HG03175 (cell line): ENCODE measurements around the gene ERICH2.
"Not testable (repeated sequence)": the region's sequence is repeated elsewhere in the genome, so short reads cannot be mapped to it uniquely, and the experiment has no call there.

ENCODE experiments used
- ATAC-seq: cut with Tn5 transposase; IDR thresholded peaks from one replicate; pipeline ENCODE4 v1.9.1; 2021; ENCODE audit warnings: mild to moderate bottlenecking, moderate library complexity; ENCODE audit not compliant: unreplicated experiment

The ERICH2 gene, protein sequence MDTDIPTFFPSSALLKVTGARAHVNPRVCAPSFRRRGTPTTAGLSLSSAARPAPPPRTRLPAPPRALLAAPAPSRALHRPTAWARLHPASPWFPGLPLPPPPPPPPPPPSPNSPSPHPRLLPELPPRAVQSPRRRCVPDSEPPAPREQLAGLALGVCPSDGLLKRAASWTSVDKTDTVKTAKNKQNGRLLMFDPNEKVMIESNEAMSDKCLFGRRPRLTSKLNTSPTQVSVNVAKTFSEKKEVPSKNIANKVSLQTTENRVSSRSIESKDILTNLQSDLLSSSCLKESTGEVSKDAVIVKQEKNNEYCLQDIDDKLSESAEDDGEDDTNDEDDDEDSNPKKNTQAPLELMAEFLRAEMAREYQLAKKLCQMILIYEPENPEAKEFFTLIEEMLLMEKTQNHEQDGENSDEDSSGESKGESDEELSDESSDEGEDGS

DNA sequence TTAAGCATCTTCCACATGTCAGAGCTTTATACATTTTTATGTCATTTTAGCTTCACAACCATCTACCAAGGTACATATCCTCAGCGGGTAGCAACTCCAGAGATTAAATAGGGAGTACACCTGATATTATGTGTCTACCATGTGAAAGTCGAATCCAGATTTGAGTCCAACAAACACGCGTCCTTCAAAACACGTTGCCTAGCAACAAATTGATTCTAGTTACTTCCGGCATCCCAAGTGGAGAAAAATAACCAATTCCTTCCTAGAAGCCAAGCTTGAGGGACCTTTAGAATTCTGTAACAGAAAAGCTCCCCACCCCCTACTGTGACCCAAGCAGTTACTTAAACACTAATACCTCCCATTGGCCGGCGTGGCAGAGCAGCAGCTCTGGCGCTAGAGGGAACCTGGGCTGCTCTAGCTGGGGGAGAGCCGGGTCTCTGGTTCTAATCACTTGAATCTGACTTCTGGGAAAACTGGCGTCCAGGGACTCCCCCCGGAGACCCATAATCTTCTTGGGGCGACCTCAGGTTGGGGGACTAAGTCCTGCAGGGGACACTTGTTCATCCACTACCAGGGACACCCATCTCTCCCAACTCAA is at the start of gene ERICH2:
Gene ERICH2 (plus strand): TSS at position 371 of the 598 bp plus-strand sequence. CDS start 304 bp downstream, outside the sequence.
- peak; percentile 72 for ATAC-seq

DNA sequence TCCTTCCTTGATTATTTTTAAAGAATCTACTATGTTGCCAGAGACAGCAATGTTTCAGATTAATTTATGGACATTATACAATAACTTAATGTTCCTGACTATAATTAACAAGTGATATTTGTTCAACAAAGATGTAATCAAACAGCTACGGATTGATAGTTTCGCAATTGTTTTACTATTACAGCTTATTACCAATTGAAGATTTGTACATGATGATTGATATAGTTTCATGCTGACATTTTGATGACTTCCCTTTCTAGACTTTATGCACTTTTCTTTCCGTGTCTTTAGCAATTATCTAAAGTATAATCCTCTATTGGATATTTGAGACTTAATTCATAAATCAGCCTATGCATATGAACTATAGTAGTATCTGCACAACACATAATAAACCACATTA is 48.5 kb upstream of the ERICH2 start:
- ATAC-seq: no peak

DNA sequence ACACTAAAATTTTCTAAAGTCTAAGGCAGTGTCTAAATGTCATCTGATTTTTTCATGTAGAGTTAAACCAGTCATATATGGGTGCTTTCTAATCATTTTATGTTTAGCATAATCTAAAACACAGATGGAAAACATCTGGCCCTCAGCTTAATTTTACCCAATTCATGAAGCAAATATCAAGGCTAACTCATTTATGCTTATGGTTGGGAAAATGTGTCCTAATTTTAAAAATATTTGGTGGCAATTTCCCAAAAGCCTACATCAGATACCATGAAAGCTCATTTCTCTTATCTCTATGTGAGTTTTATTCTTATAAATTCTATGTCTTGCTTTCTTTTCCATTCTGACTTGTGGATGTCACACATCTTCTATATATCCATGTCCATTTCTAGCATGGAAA is 47.9 kb upstream of the ERICH2 start:
- no peak for ATAC-seq

DNA sequence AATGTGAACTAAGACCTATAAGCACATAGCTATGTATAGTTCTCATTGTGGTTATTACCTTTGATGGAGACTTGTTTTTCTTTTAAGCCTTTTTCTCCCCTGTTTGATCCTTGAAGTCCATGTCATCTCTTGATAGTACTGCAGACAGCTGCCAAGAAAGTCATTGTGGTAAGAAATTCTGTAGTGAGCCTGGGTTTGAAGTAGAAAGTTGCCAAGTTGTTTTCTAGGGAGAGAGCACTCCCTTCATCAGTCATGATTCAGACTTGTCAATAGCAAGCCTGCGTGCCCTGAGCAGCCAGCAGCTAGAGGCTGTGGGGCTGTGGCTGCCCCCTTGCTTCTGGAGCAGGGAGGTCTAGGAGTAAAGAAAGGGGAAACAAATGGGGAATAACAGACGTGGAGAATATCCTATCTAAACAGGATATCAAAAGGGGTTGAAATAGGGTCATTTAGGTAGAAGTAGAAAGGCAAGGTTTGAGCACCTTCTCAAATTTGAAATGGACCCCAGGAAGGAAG is 46.7 kb upstream of the ERICH2 start:
- no peak for ATAC-seq

DNA sequence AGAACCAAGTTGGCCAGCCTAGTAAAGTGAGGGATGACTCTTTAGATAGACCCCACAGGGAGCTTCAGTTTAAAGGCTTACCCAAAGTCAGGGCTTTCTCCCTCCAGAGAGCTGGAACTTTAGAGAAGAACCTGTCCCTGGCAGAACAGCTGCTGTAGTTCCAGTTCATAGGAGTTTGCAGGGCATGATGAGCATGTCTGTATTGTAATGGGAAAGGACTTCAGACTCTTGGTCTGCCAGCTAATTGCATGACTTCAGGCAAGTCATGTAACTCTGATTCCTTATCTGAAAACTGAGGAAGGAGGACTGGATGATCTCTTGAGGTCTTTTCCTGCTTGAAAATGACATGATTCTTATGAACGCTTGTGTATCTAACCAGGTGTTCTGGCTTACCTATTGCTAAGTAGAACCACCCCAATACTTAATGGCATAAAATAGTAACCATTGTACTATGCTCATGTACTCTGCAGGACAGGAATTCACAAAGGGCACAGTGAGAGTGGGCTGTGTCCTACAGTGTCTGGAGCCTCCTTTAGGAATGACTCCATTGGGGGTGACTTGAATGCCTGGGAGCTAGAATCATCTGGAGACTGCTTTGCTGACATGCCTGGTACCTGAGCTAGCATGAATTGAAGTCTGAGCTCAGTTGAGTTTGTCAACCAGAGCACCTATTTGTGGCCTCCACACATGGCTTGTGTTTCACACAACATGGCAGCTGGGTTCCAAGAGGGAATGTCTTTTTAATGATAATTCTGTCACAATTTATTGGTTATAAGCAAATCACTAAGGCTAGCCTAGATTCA is 36.2 kb upstream of the ERICH2 start:
- no peak for ATAC-seq

DNA sequence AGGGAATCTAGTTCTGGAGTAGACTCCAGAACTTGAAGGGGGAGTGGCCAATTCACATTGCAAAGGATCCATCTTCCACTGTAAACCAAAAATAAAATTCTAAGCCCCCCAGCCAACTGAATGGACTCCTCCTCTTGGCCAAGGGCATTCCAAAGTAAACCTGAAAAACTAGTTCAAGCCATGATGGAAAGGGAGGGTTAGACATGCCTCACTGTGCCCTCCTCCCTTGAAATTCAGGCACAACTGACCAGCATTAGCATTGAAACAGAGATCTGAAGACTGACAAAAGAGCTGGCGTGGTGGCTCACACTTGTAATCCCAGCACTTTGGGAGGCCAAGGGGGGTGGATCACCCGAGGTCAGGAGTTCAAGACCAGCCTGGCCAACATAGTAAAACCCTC is 35.6 kb upstream of the ERICH2 start:
- not testable (repeated sequence) for ATAC-seq

DNA sequence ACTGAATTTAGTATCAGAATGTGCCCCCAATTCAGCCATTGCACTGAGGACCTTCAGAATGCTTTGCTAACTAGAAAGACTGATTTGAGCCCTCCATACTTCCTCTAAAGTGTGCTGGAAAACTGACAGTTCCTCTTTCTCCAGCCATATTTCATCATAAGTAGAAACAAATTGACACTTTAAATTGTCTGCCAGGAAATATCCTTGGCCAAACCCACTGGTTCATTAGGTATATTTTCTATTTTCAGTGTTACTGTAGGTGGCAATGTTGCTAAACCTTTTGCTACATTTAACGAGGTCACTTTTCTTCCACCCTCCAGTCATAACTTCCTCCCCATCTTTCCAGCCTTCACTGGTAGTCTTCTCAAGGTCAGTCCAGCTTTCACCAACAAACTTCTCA is 33.5 kb upstream of the ERICH2 start:
- no peak for ATAC-seq

DNA sequence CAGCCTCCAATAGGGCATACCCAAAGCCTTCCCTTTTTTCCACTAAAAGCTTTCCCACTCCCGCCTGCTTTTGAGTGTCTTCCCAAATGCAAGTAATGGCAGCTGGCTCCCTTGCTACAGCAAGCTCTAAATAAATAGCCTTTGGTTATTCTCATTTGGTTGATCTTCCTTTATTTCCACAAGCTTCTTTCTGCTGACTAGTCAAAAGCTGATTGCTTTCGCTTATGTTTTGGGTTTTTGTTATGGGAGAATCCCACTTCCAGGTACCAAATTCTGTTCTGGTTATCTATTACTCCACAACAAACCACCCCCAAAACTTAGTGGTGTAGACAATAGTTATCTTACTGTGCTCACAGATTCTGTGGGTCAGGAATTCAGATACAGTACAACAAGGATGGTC is 32.8 kb upstream of the ERICH2 start:
- no peak for ATAC-seq

DNA sequence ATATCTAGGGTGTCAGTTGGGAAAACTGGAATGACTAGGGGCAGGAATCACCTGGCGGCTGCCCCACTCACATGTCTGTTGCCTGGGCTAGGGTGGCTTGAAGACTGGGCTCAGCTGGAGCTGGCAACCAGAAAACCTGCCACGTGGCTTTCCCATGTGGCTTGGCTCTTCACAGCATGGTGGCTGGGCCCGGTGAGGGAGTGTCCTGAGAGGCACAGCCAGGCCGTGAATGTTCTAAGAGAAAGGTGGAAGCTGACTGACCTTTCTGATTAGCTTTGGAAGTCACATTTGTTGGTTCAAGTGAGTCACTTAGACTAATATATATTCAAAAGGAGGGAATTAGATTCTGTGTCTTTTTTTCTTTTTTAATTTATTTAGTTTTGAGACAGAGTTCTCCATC is 32.4 kb upstream of the ERICH2 start:
- no peak for ATAC-seq

DNA sequence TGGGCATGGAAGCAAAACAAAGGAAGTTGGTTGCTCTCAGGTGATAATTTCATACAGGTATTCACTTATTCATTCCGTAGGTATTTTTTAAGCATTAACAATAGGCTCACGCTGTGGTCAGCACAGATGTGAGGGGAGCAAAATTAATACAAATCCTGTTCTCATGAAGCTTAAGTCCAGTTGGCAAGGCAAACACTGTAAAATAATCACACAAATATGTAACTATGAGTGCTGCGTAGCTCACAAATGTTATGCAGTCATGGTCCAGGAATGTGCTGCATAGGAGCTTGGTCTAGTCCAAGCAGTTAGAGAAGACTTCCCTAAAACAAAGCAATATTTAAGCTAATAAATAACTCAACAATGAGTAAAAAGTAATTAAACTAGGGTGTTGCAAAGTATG is 31.1 kb upstream of the ERICH2 start:
- ATAC-seq: no peak

DNA sequence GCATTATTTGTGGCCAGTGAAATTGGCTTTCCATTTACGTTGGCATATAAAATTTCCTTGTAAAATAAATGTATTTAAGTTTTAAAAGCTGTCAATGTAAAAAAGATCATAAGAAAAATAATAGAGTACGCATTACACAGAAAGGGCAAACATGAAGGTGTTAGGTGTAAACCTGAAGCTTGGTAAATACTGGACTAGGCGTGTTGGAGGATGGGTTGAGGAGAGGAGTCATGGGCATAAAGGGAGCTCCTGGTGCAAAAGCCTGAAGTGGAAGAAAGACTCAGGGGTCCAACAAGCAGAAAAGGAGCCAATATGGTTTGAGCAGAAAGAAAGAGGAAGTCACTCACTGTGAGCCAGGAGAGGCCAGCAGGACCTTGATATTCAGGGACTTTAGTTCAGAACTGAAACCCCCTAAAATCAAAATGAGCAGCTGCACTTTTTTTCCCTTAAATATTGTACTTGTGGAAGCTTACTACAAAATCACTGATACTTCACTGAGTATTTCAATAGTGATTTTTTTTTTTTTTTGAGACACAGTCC is 30.6 kb upstream of the ERICH2 start:
- no peak for ATAC-seq

DNA sequence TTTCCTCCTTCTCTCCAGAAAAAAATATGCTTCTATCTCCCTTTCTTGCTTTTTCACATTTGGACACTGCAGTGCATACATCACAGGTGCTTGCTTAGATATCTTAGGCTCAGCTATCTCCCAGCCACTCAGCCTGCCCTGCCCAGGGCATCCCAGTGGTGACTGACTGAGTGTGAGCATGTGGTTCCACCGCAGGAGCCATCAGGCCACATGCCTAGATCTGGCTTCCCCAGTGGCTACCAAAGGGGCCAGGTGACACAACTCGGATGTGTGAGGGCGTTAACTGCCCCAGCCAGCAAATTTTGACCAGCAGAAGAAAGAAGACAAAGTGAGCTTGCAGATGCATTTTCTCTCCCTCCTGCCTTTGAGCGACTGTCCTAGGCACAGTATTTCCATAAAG is 29.5 kb upstream of the ERICH2 start:
- ATAC-seq: no peak

DNA sequence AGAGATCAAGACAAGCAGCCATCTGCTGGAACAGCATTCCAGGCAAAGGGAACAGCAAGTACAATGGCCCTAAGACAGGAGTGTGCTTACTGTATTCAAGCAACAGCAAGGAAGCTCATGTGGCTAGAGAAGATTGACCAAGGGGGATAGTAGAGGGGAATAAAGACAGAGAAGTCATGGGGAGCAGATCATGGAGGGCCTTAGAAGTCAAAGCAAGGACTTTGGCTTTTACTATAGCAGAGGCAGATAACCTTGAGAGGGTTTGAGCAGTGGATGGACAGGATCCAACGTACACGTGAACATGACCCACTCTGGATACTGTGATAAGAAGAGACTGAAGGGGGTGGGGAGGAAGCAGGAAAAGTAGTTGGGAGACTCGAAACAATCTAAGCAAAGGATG is 28.2 kb upstream of the ERICH2 start:
- no peak for ATAC-seq

DNA sequence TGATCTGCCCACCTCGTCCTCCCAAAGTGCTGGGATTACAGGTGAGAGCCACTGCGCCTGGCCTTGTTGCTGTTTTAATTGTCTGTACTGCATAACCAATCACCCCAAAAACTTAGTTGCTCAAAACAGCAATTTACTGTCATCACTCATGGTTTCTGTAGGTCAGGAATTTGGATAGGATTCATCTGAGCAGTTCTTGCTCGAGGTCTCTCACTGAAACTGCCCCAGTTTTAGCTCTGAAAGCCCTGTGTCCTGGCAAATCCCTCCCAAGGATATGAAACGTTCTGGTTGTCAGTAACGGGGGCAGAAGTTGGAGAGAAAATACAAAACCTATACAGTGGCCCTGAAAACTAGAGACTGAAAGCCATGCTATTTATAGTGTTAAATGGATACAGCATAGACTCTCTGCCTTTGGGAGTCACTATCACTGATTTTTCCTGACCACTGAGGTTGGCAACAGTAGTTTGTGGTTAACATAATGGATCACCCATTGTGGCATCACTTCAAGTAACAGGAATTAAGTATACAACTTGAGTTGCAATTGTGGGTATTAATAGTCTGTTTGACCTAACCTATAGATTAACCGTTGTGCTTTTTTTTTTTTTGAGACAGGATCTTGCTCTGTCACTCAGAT is 27.2 kb upstream of the ERICH2 start:
- no peak for ATAC-seq

DNA sequence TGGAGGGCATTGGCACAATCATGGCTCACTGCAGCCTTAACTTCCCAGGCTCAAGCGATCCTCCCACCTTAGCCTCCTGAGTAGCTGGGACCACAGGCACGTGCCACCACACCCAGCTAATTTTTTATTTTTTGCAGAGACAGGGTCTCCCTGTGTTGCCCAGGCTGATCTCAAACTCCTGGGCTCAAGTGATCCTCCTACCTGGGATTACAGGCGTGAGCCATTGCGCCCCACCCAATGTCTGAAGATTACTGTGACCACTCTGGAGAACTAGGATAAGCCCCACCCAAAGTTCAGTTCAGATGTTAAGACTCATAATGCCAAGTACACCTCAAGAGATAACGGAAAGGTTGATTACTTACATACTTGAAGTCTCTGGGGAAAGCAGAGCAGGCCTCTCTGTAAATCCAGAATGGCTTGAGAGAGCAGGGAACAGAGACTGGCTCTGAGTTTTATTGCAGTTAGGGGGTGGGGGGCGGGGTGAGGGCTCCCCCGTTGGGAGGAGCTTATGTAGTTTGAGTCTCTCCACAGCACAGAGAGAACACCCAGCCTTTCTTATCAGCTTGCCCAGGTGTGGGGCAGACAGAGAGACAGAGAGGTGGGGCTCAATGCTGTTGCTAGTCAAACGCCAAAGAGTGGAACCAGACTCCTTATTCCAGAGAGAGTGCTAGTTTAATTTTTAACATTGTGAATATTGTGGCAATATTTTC is 26.5 kb upstream of the ERICH2 start:
- no peak for ATAC-seq

DNA sequence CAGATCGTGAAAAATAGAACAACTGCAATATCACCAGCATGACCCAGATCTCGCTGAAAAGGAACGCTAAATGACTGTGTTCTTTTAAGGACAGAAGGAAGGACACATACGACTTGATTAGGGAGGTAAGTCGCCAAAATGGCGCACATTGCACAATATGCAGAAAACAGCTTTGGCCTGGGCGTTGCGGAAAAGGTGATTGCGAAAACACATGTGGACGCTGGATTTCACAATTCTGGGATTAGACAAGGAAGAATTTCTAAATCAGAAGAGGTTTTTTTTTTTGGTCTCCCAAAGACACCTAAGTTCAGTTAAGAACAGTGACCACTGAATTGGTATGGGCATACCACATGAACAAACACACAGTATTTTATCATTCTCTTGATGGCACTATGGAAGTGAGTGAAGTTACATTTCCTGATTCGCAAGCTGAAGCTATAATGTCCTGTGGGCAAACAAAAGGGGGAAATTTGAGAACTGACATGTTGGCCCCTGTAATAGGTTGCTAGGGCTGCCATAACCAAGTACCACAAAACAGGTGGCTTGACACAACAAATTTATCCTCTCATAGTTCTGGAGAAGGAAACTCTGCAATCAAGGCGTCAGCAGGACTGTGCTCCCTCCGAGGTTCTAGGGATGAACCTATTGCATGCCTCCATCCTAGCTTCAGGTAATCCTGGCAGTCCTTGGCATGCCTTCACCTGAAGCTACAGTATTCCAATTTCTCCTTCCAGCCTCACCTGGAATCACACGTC is 25.8 kb upstream of the ERICH2 start:
- no peak for ATAC-seq

DNA sequence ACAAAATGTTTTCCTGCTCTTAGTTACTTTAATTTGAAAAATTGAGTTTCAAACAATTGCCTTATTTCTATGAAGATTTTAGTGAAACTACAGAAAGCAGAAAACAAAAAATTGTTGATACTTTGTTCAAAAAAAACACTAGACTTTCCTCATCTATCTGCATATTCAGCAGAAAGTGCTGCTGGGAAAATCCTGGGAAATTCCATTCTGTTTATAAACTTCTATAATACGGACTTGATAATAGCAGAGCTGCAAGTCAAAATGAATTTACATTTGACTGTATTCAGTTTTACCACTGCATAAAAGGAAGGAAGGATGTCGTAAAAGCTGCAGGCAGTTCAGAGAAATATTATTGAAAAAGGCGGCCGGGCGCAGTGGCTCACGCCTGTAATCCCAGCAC is 24.9 kb upstream of the ERICH2 start:
- ATAC-seq: no peak

DNA sequence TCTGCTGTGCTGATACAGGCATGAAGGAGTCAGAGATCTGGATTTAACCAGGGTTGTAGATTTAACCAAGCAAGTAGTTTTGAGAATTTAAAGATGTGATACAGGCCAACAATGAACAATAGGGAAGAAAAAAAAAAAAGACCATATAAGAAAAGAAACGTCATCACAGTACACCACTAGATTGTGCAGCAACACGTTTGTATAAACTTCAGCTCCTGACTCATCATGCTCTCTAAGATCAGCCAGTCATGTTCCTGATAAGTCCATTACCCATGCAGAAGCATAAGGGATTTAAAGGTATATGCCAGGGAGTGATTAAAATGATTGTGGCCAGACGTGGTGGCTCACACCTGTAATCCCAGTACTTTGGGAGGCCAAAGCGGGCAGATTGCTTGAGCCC is 22.3 kb upstream of the ERICH2 start:
- no peak for ATAC-seq

DNA sequence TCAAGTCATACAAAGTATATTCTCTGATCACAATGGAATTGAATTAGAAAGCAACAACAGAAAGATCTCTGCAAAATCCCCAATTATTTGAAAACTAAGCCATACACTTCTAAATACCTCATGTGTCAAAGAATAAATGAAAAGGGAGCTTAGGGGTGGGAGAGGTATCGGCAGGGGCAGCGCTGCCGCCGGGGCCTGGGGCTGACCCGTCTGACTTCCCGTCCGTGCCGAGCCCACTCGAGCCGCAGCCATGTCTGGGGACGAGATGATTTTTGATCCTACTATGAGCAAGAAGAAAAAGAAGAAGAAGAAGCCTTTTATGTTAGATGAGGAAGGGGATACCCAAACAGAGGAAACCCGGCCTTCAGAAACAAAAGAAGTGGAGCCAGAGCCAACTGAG is 18.6 kb upstream of the ERICH2 start:
- ATAC-seq: not testable (repeated sequence)
